ENCODE results near the gene UNC5A.

The UNC5A gene

DNA sequence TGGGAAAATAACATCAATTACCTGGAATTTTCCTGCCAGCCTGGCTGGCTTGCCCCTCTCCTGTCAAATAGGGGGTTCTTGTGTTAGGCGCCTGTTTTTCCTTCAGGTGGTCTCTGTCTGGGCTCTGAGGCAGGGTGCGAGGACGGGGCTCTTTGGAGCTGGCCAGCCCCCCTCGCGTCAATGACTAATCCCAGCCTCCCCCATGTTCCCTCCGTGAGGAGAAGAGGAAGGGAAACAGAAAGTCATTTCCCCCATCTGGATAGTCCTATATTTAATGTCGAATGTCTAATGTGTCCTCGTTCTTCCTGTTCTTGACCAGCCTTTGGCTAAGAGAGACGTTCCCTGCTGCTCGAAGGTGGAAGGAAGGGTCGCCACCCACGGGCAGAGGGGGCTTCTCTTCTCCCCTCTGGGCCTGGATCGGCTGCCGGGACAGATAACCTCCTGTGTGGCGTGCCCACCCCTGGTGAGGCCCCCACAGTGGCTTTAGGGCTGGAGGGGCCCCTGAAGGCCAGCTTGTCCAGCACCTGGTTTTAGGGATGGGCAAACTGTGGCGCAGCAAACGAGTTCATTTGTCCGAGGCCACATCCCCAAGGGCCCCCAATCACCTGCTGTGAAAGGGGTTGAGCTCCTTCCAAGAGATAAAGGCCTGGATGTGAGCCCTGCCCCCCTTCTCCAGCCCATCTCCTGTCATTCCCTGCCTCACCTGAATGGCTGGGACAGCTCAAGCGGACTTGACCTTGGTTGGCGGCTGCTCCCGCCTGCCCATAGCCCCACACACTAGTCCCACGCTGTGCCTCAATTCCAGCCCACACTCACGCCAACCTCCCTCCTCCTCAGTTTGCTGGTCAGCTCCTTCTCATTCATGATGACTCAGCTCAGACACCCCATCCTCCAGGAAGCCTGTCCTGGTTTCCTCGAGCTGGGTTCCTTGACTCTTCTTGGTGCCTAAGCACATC, 35.9 kb upstream of the UNC5A start:
- no peak overlapping the region for H3K27ac ChIP-seq (ENCODE audit: low read depth, low read length)
- H3K9ac ChIP-seq (ENCODE audit: low read depth, low read length) = no peak overlapping the region

DNA sequence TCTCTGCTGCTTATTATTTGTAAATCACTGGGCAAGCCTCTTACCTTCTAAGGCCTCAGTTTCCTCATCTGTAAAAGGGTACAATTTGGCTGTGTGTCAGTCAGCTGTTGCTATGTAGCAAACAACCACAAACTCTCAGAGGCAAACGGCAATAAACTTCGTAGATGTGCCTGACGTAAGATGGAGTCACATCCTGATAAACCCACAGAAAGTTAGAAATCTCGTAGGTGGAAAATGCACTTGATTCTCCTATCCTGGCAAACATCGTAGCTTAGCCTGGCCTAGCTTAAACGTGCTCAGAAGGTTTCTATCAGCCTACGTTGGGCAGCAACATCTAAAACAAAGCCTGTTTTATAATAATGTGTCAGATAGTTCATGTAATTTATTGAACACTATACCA, 35.0 kb upstream of the UNC5A start:
- Histone ChIP-seq H3K4me3 (ENCODE audit: low read length) (no peak overlapping the region), H3K27ac (ENCODE audit: low read depth, low read length) (no peak overlapping the region), H3K9ac (ENCODE audit: low read depth, low read length) (no peak overlapping the region), H3K9me3 (ENCODE audit: insufficient read depth, low read depth, low read length) (no peaks in the 10 kb centered on the region), H3K36me3 (ENCODE audit: insufficient read depth, low read length) (no peaks in the 10 kb centered on the region), H3K4me1 (ENCODE audit: insufficient read depth, low read length) (peaks cover 6% of the 10 kb centered on the region; the same call in 1 of the 2 replicates), H3K27me3 (ENCODE audit: insufficient read depth, low read length) (no peaks in the 10 kb centered on the region)
- 89% methylated on average over 7 of the region's 7 CpGs for WGBS

More for the DNA sequence above, 35.9 kb upstream of the UNC5A start:
- no peaks in the 10 kb centered on the region for H3K27me3 ChIP-seq (ENCODE audit: insufficient read depth, low read length)
- peaks cover 12% of the 10 kb centered on the region; the same call in 1 of the 2 replicates for H3K4me1 ChIP-seq (ENCODE audit: insufficient read depth, low read length)
- no peak overlapping the region for H3K4me3 ChIP-seq (ENCODE audit: low read length)
- 38% methylated on average over 23 of the region's 24 CpGs for WGBS
- no peaks in the 10 kb centered on the region for H3K9me3 ChIP-seq (ENCODE audit: insufficient read depth, low read depth, low read length)
- H3K36me3 ChIP-seq (ENCODE audit: insufficient read depth, low read length) = no peaks in the 10 kb centered on the region

DNA sequence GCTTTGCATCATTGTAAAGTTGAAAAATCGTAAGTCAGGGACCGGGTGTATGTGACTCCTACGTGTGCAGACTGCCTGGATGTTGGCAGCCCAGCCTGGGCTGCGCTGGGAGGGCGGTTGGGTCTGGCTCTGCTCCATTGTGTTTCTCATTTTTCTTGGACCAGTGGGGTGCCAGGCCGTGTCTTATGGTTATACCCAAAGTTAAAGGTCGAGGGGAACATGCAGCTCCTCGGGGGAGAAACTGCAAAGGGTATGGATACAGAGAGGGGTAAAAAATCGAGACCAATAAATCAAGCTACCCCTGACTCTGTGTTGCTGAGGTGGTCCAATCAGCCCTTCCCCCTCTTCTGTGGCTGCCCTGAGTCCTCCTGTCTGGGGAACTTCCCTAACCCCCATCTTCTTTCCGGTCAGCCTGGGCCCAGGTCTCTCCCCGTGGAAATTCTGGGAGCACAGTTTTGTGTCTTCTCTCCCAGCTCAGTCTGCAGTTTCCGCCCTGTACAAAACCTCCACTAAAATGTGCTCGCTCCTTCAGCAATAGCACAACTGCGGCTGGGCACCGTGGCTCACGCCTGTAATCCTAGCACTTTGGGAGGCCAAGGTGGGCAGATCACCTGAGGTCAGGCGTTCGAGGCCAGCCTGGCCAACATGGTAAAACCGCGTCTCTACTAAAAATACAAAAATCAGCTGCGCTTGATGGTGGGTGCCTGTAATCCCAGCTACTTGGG, 34.1 kb upstream of the UNC5A start:
- H3K9ac ChIP-seq (ENCODE audit: low read depth, low read length) = no peak overlapping the region
- WGBS = 83% methylated on average over 20 of the region's 21 CpGs
- no peaks in the 10 kb centered on the region for H3K36me3 ChIP-seq (ENCODE audit: insufficient read depth, low read length)
- H3K4me1 ChIP-seq (ENCODE audit: insufficient read depth, low read length) = peaks cover 6% of the 10 kb centered on the region; the same call in 1 of the 2 replicates
- H3K9me3 ChIP-seq (ENCODE audit: insufficient read depth, low read depth, low read length) = no peaks in the 10 kb centered on the region
- no peak overlapping the region for H3K27ac ChIP-seq (ENCODE audit: low read depth, low read length)
- H3K4me3 ChIP-seq (ENCODE audit: low read length) = no peak overlapping the region
- no peaks in the 10 kb centered on the region for H3K27me3 ChIP-seq (ENCODE audit: insufficient read depth, low read length)

DNA sequence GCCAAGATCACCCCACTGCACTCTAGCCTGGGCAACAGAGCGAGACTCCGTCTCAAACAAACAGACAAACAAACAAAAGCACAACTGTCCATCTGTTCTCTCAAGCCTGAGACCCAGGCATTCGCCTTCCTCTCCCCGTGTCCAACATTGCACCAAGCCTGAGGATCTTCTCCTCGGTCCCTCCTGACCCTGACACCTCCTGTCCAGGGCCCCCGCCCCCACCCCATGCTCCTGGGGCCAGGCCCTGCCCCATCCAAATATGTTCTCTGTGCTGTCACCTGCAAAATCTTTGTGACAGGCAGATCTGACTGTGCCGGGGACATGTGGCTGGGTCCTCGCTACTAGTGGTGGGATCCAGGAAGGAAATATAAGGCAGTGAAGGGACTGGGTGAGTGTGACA, 33.4 kb upstream of the UNC5A start:
- no peaks in the 10 kb centered on the region for H3K27me3 ChIP-seq (ENCODE audit: insufficient read depth, low read length)
- H3K9me3 ChIP-seq (ENCODE audit: insufficient read depth, low read depth, low read length) = no peaks in the 10 kb centered on the region
- peaks cover 6% of the 10 kb centered on the region; the same call in 1 of the 2 replicates for H3K4me1 ChIP-seq (ENCODE audit: insufficient read depth, low read length)
- 92% methylated on average over 8 of the region's 8 CpGs for WGBS
- H3K4me3 ChIP-seq (ENCODE audit: low read length) = no peak overlapping the region
- H3K36me3 ChIP-seq (ENCODE audit: insufficient read depth, low read length) = no peaks in the 10 kb centered on the region
- H3K27ac ChIP-seq (ENCODE audit: low read depth, low read length) = no peak overlapping the region
- H3K9ac ChIP-seq (ENCODE audit: low read depth, low read length) = no peak overlapping the region

DNA sequence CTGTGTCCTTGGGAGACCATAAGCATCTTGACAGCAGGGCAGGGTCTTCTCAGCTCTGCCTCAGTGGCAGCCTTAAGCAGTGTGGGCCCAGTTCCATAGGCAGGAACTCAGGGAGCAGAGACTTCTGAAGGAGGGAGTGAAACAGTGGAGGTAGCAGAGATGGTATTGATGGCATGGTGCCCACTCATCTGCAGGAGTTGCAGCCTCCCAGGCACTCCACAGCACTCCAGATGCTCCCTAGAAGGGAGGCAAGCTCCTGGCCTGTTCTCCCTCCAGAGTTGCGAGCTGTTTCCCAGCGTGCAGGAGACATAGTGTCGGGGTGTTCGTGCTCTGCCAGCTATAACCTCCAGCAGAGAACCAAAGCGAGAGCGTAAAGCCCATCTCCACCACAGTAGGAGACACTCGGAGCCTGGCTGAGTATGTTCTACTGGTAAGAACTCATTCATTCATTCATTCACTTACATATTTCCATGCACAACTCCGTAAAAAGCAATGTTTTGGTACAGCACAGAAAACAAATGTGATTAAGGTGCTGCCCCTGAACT, 31.4 kb upstream of the UNC5A start:
- Histone ChIP-seq H3K36me3 (ENCODE audit: insufficient read depth, low read length) (no peaks in the 10 kb centered on the region), H3K4me3 (ENCODE audit: low read length) (no peak overlapping the region), H3K9ac (ENCODE audit: low read depth, low read length) (no peak overlapping the region), H3K4me1 (ENCODE audit: insufficient read depth, low read length) (peaks cover 6% of the 10 kb centered on the region; the same call in 1 of the 2 replicates), H3K9me3 (ENCODE audit: insufficient read depth, low read depth, low read length) (no peaks in the 10 kb centered on the region), H3K27me3 (ENCODE audit: insufficient read depth, low read length) (no peaks in the 10 kb centered on the region), H3K27ac (ENCODE audit: low read depth, low read length) (no peak overlapping the region)
- 97% methylated on average over 8 of the region's 8 CpGs for WGBS

DNA sequence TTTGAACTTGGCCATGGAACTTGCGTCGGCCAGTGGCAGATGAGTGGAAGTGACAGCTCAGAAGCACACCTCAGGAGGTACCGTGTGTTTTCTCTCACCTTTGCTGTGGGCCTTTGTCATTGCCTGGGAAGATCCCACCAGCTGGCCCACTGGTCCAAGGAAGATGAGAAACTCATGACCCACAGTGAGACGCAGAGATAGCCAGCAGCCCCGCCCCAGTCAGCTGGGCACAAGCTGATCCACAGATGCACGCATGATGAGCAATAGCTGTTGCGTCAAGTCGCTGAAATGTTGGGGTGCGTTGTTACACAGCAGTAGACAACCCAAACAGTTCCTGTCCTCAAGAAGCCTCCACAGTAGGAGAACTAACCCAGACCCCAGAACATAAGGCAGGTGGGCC, 30.8 kb upstream of the UNC5A start:
- H3K9ac ChIP-seq (ENCODE audit: low read depth, low read length) = no peak overlapping the region
- 96% methylated on average over 9 of the region's 9 CpGs for WGBS

DNA sequence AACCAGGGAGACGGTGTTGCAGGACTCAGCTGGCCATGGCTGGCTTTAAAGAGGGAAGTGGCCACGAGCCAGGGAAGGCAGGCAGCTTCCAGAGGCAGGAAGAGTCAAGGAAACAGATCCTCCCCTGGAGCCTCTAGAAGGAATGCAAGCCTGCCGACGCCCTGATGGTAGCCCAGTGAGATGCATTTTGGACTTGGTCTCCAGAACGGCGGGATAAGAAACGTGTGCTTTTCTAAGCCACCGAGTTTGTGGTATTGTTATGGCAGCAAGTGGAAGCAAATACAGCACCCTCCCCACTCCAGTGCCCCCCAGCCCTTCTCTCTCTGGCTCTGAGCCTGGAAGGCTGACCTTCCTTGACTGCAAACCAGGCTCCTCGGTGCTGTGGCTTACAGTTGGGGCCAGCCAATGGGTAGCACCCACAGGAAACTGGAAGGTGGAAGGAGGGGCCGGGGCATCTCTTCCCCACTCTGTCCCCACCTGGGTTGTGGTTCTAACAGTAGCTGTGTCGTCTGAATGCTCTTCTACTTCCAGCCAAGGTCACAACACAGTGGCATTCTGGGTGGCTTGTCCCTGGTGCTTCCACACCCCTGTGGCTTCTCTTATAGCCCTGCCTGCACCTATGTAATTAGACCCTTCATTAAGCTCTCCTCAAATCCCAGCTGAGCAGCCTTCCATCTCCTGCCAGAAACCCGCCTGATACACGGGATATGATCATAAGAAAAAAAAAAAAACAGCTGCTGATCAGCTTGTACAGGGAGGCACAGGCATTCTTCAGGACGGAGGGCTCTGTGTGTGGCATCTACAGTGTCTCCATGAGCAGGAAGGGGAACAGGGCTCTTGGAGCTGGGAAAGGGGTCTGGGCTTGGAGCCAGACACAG, 29.9 kb upstream of the UNC5A start:
- no peaks in the 10 kb centered on the region for H3K27me3 ChIP-seq (ENCODE audit: insufficient read depth, low read length)
- H3K9ac ChIP-seq (ENCODE audit: low read depth, low read length) = no peak overlapping the region
- no peaks in the 10 kb centered on the region for H3K36me3 ChIP-seq (ENCODE audit: insufficient read depth, low read length)
- WGBS = 84% methylated on average over 13 of the region's 14 CpGs
- no peaks in the 10 kb centered on the region for H3K9me3 ChIP-seq (ENCODE audit: insufficient read depth, low read depth, low read length)
- no peak overlapping the region for H3K27ac ChIP-seq (ENCODE audit: low read depth, low read length)
- H3K4me1 ChIP-seq (ENCODE audit: insufficient read depth, low read length) = peaks cover 11% of the 10 kb centered on the region; the same call in 1 of the 2 replicates
- no peak overlapping the region for H3K4me3 ChIP-seq (ENCODE audit: low read length)

More for the DNA sequence above, 30.8 kb upstream of the UNC5A start:
- no peaks in the 10 kb centered on the region for H3K9me3 ChIP-seq (ENCODE audit: insufficient read depth, low read depth, low read length)
- no peak overlapping the region for H3K4me3 ChIP-seq (ENCODE audit: low read length)
- H3K27ac ChIP-seq (ENCODE audit: low read depth, low read length) = no peak overlapping the region
- H3K36me3 ChIP-seq (ENCODE audit: insufficient read depth, low read length) = no peaks in the 10 kb centered on the region
- H3K27me3 ChIP-seq (ENCODE audit: insufficient read depth, low read length) = no peaks in the 10 kb centered on the region
- peaks cover 10% of the 10 kb centered on the region; the same call in 1 of the 2 replicates for H3K4me1 ChIP-seq (ENCODE audit: insufficient read depth, low read length)

DNA sequence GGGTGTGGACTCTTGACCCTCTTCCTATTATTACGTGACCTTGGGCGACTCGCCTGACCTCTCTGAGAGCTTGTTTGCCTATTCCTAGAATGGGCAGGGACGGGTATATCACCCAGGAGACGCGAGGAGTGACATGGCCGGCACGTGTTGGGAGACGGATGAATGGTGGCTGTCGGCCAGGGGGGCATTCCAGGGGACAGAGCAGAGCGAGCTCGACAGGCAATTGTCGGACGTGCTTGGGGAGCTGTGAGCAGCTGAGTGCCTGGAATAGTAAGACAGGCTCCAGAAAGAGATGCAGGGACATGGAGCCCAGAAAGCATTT, 29.3 kb upstream of the UNC5A start:
- no peaks in the 10 kb centered on the region for H3K36me3 ChIP-seq (ENCODE audit: insufficient read depth, low read length)
- H3K4me3 ChIP-seq (ENCODE audit: low read length) = no peak overlapping the region
- H3K27me3 ChIP-seq (ENCODE audit: insufficient read depth, low read length) = no peaks in the 10 kb centered on the region
- no peaks in the 10 kb centered on the region for H3K9me3 ChIP-seq (ENCODE audit: insufficient read depth, low read depth, low read length)
- H3K27ac ChIP-seq (ENCODE audit: low read depth, low read length) = no peak overlapping the region
- peaks cover 11% of the 10 kb centered on the region; the same call in 1 of the 2 replicates for H3K4me1 ChIP-seq (ENCODE audit: insufficient read depth, low read length)
- no peak overlapping the region for H3K9ac ChIP-seq (ENCODE audit: low read depth, low read length)
- WGBS = 89% methylated on average over 14 of the region's 14 CpGs

DNA sequence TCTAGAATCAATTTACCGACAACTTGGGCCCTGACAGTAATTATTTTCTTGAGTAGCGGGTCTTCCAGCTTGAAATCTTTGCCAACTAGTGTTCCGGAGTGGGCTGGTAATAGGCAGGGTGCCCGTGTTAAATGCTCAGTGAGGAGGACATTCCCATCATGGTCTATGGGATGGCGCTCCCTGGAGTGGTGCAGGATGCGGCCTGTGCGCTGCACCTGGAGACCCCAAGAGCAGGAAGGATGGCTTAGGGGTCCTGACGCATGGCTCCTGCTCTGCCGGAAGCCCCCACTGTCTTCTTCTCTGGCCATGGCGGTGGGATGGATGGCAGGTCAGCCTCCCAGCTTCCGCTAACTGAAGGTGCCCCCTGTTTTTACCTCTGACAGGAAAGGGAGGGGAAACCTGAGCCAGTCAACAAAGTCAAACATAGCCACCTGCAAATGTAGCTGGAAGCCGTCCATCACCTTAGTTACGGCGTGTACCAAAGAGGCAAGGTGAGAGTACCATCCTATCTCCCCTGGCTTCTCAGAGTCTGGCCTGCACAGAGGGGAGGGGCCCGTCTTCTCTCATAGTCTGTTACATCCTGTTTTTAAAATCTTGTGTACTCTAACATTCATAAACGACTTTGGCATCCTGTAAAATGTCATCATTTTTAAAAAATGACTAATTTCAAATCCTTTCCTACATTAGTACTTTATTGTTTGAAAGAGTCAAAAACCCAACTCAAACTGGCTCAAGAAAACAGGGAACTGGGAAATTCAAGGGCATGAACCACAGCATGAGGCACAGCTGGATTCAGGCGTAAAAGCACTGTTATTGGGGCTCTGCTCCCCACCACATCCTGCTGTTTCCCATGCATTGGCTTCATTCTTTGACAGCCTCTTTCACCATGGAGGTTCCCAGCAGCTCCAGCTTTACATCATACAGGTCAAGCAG, 28.5 kb upstream of the UNC5A start:
- H3K4me1 ChIP-seq (ENCODE audit: insufficient read depth, low read length) = peaks cover 11% of the 10 kb centered on the region; the same call in 1 of the 2 replicates
- no peak overlapping the region for H3K4me3 ChIP-seq (ENCODE audit: low read length)
- H3K36me3 ChIP-seq (ENCODE audit: insufficient read depth, low read length) = no peaks in the 10 kb centered on the region
- 93% methylated on average over 17 of the region's 17 CpGs for WGBS
- no peak overlapping the region for H3K27ac ChIP-seq (ENCODE audit: low read depth, low read length)
- no peak overlapping the region for H3K9ac ChIP-seq (ENCODE audit: low read depth, low read length)
- H3K9me3 ChIP-seq (ENCODE audit: insufficient read depth, low read depth, low read length) = no peaks in the 10 kb centered on the region
- H3K27me3 ChIP-seq (ENCODE audit: insufficient read depth, low read length) = no peaks in the 10 kb centered on the region

Data from HUES64 (cell line).